ENCODE results near the gene OR3A2.
"Not testable (repeated sequence)": the region's sequence is repeated elsewhere in the genome, so short reads cannot be mapped to it uniquely, and the experiment has no call there.

The OR3A2 gene

DNA sequence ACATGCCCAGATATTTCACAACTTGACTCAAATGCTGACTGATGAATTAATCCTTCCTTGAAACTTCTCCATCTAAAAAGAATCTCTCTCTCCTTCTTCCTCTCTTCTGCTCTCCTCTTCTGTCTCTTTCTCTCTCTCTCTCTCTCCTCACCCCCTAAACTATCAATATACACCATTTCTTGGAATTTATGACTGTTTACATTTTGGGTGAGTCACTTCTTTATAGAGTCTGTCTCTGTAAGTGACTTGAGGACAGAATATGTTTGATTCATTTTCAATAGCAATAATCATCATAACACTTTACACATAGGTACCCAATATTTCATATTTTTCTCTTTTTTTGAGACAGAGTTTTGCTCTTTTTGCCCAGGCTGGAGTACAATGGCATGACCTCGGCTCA, 103.2 kb downstream of the OR3A2 start:
- TF ChIP-seq, protein P1, sequence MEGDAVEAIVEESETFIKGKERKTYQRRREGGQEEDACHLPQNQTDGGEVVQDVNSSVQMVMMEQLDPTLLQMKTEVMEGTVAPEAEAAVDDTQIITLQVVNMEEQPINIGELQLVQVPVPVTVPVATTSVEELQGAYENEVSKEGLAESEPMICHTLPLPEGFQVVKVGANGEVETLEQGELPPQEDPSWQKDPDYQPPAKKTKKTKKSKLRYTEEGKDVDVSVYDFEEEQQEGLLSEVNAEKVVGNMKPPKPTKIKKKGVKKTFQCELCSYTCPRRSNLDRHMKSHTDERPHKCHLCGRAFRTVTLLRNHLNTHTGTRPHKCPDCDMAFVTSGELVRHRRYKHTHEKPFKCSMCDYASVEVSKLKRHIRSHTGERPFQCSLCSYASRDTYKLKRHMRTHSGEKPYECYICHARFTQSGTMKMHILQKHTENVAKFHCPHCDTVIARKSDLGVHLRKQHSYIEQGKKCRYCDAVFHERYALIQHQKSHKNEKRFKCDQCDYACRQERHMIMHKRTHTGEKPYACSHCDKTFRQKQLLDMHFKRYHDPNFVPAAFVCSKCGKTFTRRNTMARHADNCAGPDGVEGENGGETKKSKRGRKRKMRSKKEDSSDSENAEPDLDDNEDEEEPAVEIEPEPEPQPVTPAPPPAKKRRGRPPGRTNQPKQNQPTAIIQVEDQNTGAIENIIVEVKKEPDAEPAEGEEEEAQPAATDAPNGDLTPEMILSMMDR (IDR thresholded peaks at IDR 0.05; ENCODE audit: control insufficient read depth, extremely low read depth, insufficient read depth), result no peak
- DNase-seq (ENCODE audit: low read depth), result peak; percentile 3
- no peak overlapping the region for H3K4me3 ChIP-seq (ENCODE audit: low read depth, low read length)

DNA sequence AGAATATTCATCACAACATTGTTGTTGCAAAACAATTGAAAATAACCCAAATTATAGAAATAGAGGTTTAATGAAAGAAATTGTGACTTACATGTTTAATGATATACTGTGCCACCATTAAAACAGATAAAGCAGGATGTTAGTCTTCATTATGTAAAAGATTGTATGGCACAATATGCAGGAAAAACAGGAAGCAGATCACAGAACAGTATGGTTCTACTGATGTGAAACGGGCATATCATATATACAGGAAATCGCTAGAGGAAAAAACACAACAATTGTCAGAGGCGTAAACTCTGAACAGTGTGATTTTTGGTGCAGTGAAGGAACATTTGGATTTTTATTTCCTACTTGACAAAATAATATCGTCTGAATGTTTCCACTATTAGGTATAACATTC, 110.0 kb downstream of the OR3A2 start:
- no peak overlapping the region for H3K4me3 ChIP-seq (ENCODE audit: low read depth, low read length)
- TF ChIP-seq, protein P1 (IDR thresholded peaks at IDR 0.05; ENCODE audit: control insufficient read depth, extremely low read depth, insufficient read depth), result no peak
- DNase-seq (ENCODE audit: low read depth), result no peak

DNA sequence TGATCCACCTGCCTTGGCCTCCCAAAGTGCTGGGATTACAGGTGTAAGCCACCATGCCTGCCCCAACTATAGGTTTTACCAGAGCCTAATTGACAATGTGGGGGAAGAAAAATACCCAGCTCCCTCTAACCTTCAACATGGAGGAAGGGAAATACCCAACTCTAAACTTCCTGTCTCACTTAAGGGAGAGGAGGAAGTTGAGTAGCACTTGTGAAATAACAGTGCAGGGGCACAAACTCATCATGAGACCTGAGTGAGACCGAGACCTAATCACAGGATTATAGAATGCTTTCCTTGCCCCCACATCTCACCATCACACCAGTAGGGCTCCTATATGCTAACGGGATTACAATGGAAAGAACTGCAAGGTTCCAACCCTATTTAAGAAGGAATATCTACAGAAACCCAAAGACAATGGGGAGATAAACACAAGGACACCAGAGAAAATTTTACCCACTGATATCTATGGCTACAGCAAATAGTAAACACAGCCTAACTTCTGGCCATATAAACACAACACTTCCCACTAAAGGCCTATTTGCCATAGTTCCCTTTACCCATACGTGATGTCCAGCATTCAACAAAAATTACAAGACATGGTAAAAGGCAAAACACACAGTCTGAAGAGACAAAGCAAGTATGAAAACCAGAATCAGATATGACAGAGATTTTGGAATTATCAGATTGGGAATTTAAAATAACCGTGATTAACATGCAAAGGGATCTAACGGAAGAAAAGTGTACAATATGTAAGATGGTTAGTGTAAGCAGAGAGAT, 114.8 kb downstream of the OR3A2 start:
- H3K4me3 ChIP-seq (ENCODE audit: low read depth, low read length), result no peak overlapping the region
- no peak for DNase-seq (ENCODE audit: low read depth)
- TF ChIP-seq, protein P1 (IDR thresholded peaks at IDR 0.05; ENCODE audit: control insufficient read depth, extremely low read depth, insufficient read depth), result no peak

DNA sequence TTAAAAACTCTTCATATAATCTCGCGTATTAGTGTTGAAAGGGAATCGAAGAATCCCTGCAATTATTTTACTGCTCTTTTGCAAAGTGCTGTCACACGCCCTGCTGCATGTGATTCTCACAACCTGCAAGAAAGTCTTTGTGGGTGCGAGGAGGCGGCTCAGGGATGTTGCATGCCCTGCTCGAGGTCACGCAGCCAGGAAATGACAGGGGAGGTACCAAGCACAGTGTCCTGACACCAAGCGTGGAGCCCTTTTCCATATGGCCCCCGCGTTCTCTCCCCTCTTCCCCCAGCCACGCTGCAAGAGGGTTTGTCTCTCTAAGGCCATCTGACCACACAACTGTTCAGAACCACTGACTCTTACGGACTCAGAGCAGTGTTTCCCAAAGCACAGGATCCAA, 125.5 kb downstream of the OR3A2 start:
- TF ChIP-seq, protein P1 (IDR thresholded peaks at IDR 0.05; ENCODE audit: control insufficient read depth, extremely low read depth, insufficient read depth), result no peak
- DNase-seq (ENCODE audit: low read depth), result no peak
- H3K4me3 ChIP-seq (ENCODE audit: low read depth, low read length), result no peak overlapping the region

DNA sequence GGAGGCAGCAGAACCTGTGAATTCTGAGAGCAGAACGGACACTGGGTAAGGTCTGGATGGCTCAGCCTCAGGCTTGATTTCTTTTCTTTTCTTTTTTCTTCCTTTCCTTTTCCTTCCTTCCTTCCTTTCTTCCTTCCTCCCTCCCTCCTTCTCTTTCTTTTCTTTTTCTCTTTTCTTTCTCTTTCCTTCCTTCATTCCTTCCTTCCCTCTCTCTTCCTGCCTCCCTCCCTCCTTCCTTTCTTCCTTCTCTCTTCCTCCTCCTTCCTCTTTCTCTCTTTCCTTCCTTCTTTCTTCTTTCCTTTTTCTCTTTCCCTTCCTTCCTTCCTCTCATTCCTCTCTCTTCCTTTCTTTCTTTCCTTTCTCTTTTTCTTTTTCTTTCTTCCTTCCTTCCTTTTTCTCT, 125.9 kb downstream of the OR3A2 start:
- TF ChIP-seq, protein P1 (IDR thresholded peaks at IDR 0.05; ENCODE audit: control insufficient read depth, extremely low read depth, insufficient read depth), result no peak
- H3K4me3 ChIP-seq (ENCODE audit: low read depth, low read length), result no peak overlapping the region
- no peak for DNase-seq (ENCODE audit: low read depth)

DNA sequence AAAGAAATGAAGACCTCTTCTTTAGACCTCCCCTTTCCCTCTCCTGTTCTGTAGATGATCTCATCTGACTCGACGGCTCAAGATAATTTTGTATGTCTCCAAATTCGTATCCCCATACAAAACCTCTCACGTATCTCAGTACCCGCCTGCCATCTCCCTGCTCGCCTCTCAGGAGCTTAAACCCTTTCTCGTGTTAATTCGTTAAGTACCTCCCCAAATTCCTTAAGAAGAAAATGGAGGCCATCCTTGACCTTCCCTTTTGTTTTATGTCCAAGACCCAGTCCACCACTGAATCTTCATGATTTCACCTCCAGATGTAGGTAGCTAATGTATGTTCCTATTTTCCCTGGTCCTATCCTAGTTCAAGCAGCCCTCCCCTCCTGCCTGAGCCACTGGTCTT, 129.5 kb downstream of the OR3A2 start:
- TF ChIP-seq, protein P1 (IDR thresholded peaks at IDR 0.05; ENCODE audit: control insufficient read depth, extremely low read depth, insufficient read depth), result no peak
- H3K4me3 ChIP-seq (ENCODE audit: low read depth, low read length), result no peak overlapping the region
- DNase-seq (ENCODE audit: low read depth), result no peak

DNA sequence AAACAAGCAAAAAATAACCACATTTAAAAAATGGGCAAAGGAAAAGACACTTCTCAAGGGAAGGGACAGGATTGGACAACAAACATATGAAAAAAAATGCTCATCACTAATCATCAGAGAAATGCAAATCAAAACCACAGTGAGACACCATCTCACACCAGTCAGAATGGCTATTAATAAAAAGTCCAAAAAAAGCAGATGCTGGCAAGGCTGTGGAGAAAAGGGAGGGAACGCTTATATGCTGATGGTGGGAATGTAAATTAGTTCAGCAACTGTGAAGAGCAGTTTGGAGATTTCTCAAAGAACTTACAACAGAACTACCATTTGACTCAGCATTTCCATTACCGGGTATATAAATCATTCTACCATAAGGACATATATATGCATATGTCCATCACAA, 137.1 kb downstream of the OR3A2 start:
- not testable (repeated sequence) for H3K4me3 ChIP-seq (ENCODE audit: low read depth, low read length); DNase-seq (ENCODE audit: low read depth)

DNA sequence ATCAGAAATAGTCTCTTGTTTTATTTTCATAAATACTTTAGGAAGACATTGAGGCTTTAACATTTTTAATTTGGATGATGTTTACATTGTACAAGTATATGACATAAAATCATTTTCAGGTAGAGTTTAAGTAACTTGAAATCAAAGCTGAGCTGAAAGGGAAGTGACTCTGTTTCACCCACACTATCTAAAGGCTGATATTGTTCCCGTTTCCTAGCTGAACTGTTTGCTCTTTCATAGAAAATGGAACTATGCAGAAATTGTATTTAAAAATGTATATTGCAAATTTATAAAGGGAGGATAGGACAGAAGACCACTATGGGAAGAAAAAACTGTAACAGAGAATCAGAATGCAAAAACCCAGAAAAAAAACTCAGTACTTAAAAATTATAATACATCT, 141.3 kb downstream of the OR3A2 start:
- DNase-seq (ENCODE audit: low read depth); H3K4me3 ChIP-seq (ENCODE audit: low read depth, low read length): not testable (repeated sequence)

DNA sequence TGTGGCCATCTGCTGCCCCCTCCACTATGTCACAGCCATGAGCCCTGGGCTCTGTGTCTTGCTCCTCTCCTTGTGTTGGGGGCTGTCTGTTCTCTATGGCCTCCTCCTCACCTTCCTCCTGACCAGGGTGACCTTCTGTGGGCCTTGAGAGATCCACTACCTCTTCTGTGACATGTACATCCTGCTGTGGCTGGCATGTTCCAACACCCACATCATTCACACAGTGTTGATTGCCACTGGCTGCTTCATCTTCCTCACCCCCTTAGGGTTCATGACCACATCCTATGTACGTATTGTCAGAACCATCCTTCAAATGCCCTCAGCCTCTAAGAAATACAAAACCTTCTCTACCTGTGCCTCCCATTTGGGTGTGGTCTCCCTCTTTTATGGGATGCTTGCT, 145.1 kb downstream of the OR3A2 start:
- H3K4me3 ChIP-seq (ENCODE audit: low read depth, low read length); DNase-seq (ENCODE audit: low read depth): not testable (repeated sequence)

DNA sequence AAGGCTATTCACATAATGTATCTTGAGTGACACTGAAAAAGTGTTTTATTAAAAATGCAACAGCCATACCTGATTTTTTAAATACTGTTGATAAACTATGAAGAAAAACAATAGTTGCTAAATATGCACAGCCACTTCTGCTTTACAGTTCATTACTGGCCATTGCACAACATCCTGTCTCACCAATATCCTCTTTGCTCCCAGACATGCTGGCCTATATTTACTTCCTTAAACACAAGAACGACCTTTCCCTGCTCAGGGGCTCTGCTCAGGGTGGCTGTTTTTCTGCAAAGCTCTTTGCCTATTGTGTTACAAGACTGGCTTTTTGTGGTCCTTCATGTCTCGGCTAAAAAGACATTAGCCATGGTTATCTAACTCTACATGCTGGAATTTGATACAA, 147.4 kb downstream of the OR3A2 start:
- not testable (repeated sequence) for DNase-seq (ENCODE audit: low read depth); H3K4me3 ChIP-seq (ENCODE audit: low read depth, low read length)

DNA sequence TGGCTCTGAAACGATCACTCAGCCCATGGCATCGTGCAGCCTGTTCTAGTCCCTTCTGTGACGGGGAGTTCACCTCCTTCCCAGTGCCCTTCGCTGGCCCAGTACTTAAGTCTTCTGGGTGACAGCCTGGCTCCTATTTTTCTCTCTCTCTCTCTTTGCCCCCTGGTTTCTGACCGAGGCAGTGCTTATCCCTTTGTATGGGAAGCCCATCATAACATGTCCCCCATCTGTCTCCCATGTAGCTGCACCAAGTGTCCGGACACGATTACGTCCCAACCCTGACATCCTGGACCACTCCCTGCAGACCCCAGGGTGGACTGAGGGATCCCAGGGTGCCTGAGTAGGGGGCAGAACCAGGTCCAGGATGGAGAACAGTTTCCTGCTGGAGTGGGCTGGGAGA, 153.8 kb downstream of the OR3A2 start:
- not testable (repeated sequence) for H3K4me3 ChIP-seq (ENCODE audit: low read depth, low read length); DNase-seq (ENCODE audit: low read depth)

All from LNCaP clone FGC (cell line).